ENCODE data around the gene ATP6V0D1. TPM values are rescaled to one million over a fixed set of nuclear protein-coding genes. Genes with fewer than 3 reads are reported as not detected.

Gene ATP6V0D1
- total and polyA plus RNA-seq, 2 of the 4 experiments (the other 2 are of a cell fraction), result 112 to 124 TPM

DNA sequence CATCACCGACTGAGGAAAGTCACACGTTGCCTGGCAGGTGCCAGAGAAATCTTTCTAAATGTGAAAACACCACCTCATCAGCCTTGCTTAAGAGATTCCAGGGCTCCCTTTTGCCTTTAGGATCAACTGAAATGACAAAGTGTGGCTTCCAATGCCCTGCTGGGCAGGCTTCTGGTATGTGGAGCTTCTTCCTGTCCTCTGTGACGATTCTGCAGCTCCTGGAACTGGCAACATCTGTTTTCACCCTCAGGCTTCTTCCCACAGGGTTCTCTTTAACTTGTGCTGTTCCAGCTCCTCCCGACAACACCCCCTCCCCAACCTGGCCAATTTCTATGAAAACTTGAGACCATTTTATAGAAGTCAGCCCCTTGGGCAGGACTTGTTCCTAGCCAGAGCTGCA is 59.9 kb downstream of the ATP6V0D1 start:
- Histone ChIP-seq H4K8ac (ENCODE audit: low read depth in 2 of 2, low read length in 2 of 2) (no peak overlapping the region), H3K79me1 (ENCODE audit: low read depth in 1 of 2, low read length in 2 of 2) (peaks cover 0 to 1% of the 10 kb centered on the region in 2 experiments; a peak in 2 of 4 replicates), H3K4ac (ENCODE audit: low read depth, low read length) (no peak overlapping the region), H3K56ac (ENCODE audit: extremely low read depth, insufficient read depth, low read length) (no peak overlapping the region), H3K9ac (ENCODE audit: low read depth, low read length) (no peak overlapping the region), H3K4me3 (ENCODE audit: insufficient read depth, low read depth, low read length) (no peak overlapping the region), H4K91ac (ENCODE audit: insufficient read depth, low read depth, low read length) (no peak overlapping the region), H3K27ac (ENCODE audit: insufficient read depth, low read length) (no peak overlapping the region), H3K14ac (replicated peaks; ENCODE audit: low read depth, low read length) (no peak overlapping the region), H3K23ac (ENCODE audit: low read depth, low read length) (no peak overlapping the region), H3K4me1 (ENCODE audit: control insufficient read depth, insufficient read depth, low read length) (no peaks in the 10 kb centered on the region), H4K5ac (ENCODE audit: low read depth, low read length) (no peak overlapping the region), H3K36me3 (ENCODE audit: control insufficient read depth, insufficient read depth, low read length) (no peaks in the 10 kb centered on the region), H3K9me3 (ENCODE audit: control insufficient read depth, insufficient read depth, low read length) (no peaks in the 10 kb centered on the region), H2BK5ac (ENCODE audit: low read depth, low read length, poor library complexity, severe bottlenecking) (no peak overlapping the region), H4K20me1 (ENCODE audit: insufficient read depth, low read length) (no peaks in the 10 kb centered on the region), H3K27me3 (ENCODE audit: control insufficient read depth, insufficient read depth, low read length) (peaks cover 22% of the 10 kb centered on the region), H2AFZ (replicated peaks; ENCODE audit: low read length, poor library complexity) (no peak overlapping the region), H2BK20ac (ENCODE audit: low read depth, low read length) (no peak overlapping the region), H2BK120ac (ENCODE audit: low read depth, low read length) (no peak overlapping the region), H2AK5ac (ENCODE audit: low read depth, low read length) (no peak overlapping the region), H3K18ac (ENCODE audit: low read depth, low read length) (no peak overlapping the region), H2BK15ac (ENCODE audit: low read depth, low read length) (no peak overlapping the region), H3K9me1 (ENCODE audit: insufficient read depth, low read length) (no peaks in the 10 kb centered on the region), H2AK9ac (replicated peaks; ENCODE audit: low read depth, low read length, poor library complexity) (no peak overlapping the region), H3K4me2 (ENCODE audit: low read depth, low read length) (no peak overlapping the region)
- POLR2A ChIA-PET (ENCODE audit: unreplicated experiment), result no interaction called here
- no peak for TF ChIP-seq SMC3 (IDR thresholded peaks at IDR 0.05; ENCODE audit: low read depth, low read length)
- no peak for TF ChIP-seq BHLHE40 (IDR thresholded peaks at IDR 0.05; ENCODE audit: low read depth, low read length)
- no peak for TF ChIP-seq RFX5 (IDR thresholded peaks at IDR 0.05; ENCODE audit: low read depth, low read length)
- TF ChIP-seq MAZ (IDR thresholded peaks at IDR 0.05; ENCODE audit: borderline replicate concordance, low read depth, low read length), result no peak
- TF ChIP-seq, protein P1, sequence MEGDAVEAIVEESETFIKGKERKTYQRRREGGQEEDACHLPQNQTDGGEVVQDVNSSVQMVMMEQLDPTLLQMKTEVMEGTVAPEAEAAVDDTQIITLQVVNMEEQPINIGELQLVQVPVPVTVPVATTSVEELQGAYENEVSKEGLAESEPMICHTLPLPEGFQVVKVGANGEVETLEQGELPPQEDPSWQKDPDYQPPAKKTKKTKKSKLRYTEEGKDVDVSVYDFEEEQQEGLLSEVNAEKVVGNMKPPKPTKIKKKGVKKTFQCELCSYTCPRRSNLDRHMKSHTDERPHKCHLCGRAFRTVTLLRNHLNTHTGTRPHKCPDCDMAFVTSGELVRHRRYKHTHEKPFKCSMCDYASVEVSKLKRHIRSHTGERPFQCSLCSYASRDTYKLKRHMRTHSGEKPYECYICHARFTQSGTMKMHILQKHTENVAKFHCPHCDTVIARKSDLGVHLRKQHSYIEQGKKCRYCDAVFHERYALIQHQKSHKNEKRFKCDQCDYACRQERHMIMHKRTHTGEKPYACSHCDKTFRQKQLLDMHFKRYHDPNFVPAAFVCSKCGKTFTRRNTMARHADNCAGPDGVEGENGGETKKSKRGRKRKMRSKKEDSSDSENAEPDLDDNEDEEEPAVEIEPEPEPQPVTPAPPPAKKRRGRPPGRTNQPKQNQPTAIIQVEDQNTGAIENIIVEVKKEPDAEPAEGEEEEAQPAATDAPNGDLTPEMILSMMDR (conservative IDR thresholded peaks at IDR 0.05; ENCODE audit: low read depth, low read length), result no peak
- TF ChIP-seq, protein P2, sequence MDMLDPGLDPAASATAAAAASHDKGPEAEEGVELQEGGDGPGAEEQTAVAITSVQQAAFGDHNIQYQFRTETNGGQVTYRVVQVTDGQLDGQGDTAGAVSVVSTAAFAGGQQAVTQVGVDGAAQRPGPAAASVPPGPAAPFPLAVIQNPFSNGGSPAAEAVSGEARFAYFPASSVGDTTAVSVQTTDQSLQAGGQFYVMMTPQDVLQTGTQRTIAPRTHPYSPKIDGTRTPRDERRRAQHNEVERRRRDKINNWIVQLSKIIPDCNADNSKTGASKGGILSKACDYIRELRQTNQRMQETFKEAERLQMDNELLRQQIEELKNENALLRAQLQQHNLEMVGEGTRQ (IDR thresholded peaks at IDR 0.05; ENCODE audit: low read depth, low read length), result no peak
- TF ChIP-seq CEBPB (IDR thresholded peaks at IDR 0.05; ENCODE audit: low read depth, low read length), result no peak
- TF ChIP-seq, protein P3, sequence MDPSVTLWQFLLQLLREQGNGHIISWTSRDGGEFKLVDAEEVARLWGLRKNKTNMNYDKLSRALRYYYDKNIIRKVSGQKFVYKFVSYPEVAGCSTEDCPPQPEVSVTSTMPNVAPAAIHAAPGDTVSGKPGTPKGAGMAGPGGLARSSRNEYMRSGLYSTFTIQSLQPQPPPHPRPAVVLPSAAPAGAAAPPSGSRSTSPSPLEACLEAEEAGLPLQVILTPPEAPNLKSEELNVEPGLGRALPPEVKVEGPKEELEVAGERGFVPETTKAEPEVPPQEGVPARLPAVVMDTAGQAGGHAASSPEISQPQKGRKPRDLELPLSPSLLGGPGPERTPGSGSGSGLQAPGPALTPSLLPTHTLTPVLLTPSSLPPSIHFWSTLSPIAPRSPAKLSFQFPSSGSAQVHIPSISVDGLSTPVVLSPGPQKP (IDR thresholded peaks at IDR 0.05; ENCODE audit: borderline replicate concordance, low read depth, low read length), result no peak
- TF ChIP-seq RCOR1 (IDR thresholded peaks at IDR 0.05; ENCODE audit: insufficient replicate concordance, low read length), result no peak
- TF ChIP-seq FOS (IDR thresholded peaks at IDR 0.05; ENCODE audit: low read depth, low read length), result no peak
- TF ChIP-seq NFE2L2 (IDR thresholded peaks at IDR 0.05; ENCODE audit: low read depth, low read length), result no peak
- 68% methylated on average over 4 of the region's 4 CpGs; no CpG with 5 or more reads in 1 of the 2 experiments for WGBS, 2 experiments (ENCODE audit: extremely low coverage in 2 of 2, insufficient read length in 1 of 2)
- DNase-seq (no peak), ATAC-seq (ENCODE audit: low read depth) (no peak)
- CTCF ChIA-PET, result interaction anchor here (0.6 kb wide), 1 partner anchor 893 kb away, joined by 3 read pairs; no protein-coding TSS in a partner anchor
- dilution Hi-C loops (cut with HindIII; ENCODE audit: low sequenced_read_pairs, unreplicated experiment), result no loop called here
- intact Hi-C loops (cut with micrococcal nuclease), result no loop called here
- in situ Hi-C loops (cut with MboI; ENCODE audit: low sequenced_read_pairs), result no loop called here
- BruUV-seq (replicated peaks), result no TSS peak
